Esophagus muscularis mucosa (tissue), 4 donors: ENCODE measurements around the gene SYNGR1. TPM values are rescaled to one million over a fixed set of nuclear protein-coding genes. Genes with fewer than 3 reads are reported as not detected.

ENCODE experiments used
- DNase-seq: peaks from one replicate; pipeline ENCODE4 v3.0.0-alpha.2; 2017; ENCODE audit errors: extremely low spot score
- H3K27ac ChIP-seq, 4 donors: fragments of 200-600 bp; sonication (generic); replicated peaks in 1 of 4; 1 replicate in 3 of 4; 2 replicates in 1 of 4; pipeline ENCODE4 v1.5.1; 2016 to 2019; ENCODE audit warnings: mild to moderate bottlenecking in 1 of 4
- H3K27me3 ChIP-seq, 4 donors: fragments of 200-600 bp; sonication (generic); one replicate each; pipeline versions ENCODE4 v1.5.1 to v1.6.0; 2016 to 2019
- H3K36me3 ChIP-seq, 4 donors: fragments of 200-600 bp; sonication (generic); one replicate each; pipeline ENCODE4 v1.5.1; 2016 to 2019
- H3K4me1 ChIP-seq, 4 donors: fragments of 200-600 bp; sonication (generic); one replicate each; pipeline ENCODE4 v1.5.1; 2016 to 2019
- H3K4me3 ChIP-seq, 4 donors: fragments of 200-600 bp; sonication (generic); 1 replicate in 2 of 4; 2 replicates in 2 of 4; pipeline ENCODE4 v1.5.1; 2016 to 2019; ENCODE audit warnings: mild to moderate bottlenecking in 4 of 4, moderate library complexity in 1 of 4
- H3K9me3 ChIP-seq, 4 donors: fragments of 200-600 bp; sonication (generic); 1 replicate in 3 of 4; 2 replicates in 1 of 4; pipeline ENCODE4 v1.5.1; 2016 to 2019
- EP300 ChIP-seq: sonication (generic); formaldehyde crosslinking; IDR thresholded peaks from one replicate; pipeline ENCODE4 v1.6.1; 2017; ENCODE audit warnings: antibody characterized with exemption
- POLR2A ChIP-seq: fragments of 450-650 bp; IDR thresholded peaks from one replicate; pipeline ENCODE4 v1.6.1; 2017; ENCODE audit warnings: antibody characterized with exemption, moderate library complexity, mild to moderate bottlenecking, low read depth
- POLR2AphosphoS5 ChIP-seq, 2 donors: sonication (generic); formaldehyde crosslinking; IDR thresholded peaks; one replicate each; pipeline ENCODE4 v1.6.1; 2017; ENCODE audit warnings: antibody characterized with exemption in 2 of 2
- WGBS: methylation state at CpG from one replicate; pipeline ENCODE4 v1.1.5; 2018; 5-methylcytosine and 5-hydroxymethylcytosine counted together
- intact Hi-C: fragments of 100-400 bp; cut with DNase I; formaldehyde crosslinking; loops from one replicate; pipeline ENCODE4 v1.15.1; 2023
- total RNA-seq, 4 donors: library from RNA; depleted of rRNA; stranded (reverse); fragments of >200 nt; gene quantifications; one replicate each; pipeline versions ENCODE4 v1.1.0 to v1.2.1, GENCODE V29; 2016
- TF ChIP-seq, protein P1 (sequence below), 3 experiments: fragments of 200-600 bp in 2 of 3; fragments of 450-650 bp in 1 of 3; sonication (generic) in 2 of 3; IDR thresholded peaks; one replicate each; pipeline ENCODE4 v1.5.1; 2017 to 2019; ENCODE audit warnings: antibody characterized with exemption in 3 of 3, mild to moderate bottlenecking in 2 of 3, moderate library complexity in 1 of 3

Gene SYNGR1
- total RNA-seq, 4 donors from 2014 or later = 14.4 to 29.4 (median 24.0) TPM

DNA sequence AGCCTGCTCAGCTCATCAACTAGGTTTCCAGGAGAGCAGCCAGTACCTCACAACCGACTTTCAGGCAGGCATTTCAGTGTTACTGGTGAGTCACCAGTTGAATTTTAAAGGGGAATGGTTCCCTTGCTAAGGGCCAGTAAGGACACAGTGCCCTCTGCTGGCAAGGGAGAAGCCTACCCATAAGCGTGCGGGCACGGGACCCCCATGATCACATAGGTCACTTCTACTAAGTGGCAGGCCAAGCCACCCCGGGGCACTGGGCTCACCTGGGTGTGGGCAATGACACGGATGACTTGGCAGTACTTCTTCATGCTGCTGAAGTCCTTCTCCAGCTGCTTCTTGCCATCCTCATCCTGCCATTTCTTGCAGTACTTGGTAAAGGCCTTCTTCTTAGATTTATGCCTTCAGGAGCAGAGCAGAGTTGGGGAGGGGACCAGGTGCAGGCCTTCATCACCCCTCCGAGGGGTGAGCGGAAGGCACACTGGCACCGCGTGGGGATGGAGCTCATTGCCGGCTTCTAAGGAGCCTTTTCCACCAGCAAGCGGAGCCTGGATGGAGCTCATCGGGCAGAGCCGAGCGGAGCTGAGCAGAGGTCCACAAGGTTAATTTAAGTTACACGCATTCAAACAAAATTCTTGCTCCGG lies 33.2 kb upstream of the SYNGR1 start:
- Histone ChIP-seq H3K27ac (peak overlapping the region; percentile 52 to 99 (median 98)), H3K27me3 (no peaks in the 10 kb centered on the region), H3K9me3 (no peaks in the 10 kb centered on the region), H3K4me1 (peaks cover 53 to 67% (median 56%) of the 10 kb centered on the region in 4 donors), H3K36me3 (peaks cover 60 to 69% (median 67%) of the 10 kb centered on the region in 4 donors), H3K4me3 (peak overlapping the region; percentile 13 to 75 (median 48))
- TF ChIP-seq POLR2AphosphoS5 (IDR thresholded peaks at IDR 0.05) (peak; percentile 59 to 73), EP300 (no peak), POLR2A (no peak)
- TF ChIP-seq, protein P1, sequence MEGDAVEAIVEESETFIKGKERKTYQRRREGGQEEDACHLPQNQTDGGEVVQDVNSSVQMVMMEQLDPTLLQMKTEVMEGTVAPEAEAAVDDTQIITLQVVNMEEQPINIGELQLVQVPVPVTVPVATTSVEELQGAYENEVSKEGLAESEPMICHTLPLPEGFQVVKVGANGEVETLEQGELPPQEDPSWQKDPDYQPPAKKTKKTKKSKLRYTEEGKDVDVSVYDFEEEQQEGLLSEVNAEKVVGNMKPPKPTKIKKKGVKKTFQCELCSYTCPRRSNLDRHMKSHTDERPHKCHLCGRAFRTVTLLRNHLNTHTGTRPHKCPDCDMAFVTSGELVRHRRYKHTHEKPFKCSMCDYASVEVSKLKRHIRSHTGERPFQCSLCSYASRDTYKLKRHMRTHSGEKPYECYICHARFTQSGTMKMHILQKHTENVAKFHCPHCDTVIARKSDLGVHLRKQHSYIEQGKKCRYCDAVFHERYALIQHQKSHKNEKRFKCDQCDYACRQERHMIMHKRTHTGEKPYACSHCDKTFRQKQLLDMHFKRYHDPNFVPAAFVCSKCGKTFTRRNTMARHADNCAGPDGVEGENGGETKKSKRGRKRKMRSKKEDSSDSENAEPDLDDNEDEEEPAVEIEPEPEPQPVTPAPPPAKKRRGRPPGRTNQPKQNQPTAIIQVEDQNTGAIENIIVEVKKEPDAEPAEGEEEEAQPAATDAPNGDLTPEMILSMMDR (IDR thresholded peaks at IDR 0.05) = peak; percentile 86 to 92 (median 88)
- WGBS = 55% methylated on average over 14 of the region's 17 CpGs
- intact Hi-C loops = loop anchor here (5.0 kb wide), 2 partner anchors 164 to 304 kb away; partner anchors contain the start of genes APOBEC3C and CBX7
- no peak for DNase-seq

DNA sequence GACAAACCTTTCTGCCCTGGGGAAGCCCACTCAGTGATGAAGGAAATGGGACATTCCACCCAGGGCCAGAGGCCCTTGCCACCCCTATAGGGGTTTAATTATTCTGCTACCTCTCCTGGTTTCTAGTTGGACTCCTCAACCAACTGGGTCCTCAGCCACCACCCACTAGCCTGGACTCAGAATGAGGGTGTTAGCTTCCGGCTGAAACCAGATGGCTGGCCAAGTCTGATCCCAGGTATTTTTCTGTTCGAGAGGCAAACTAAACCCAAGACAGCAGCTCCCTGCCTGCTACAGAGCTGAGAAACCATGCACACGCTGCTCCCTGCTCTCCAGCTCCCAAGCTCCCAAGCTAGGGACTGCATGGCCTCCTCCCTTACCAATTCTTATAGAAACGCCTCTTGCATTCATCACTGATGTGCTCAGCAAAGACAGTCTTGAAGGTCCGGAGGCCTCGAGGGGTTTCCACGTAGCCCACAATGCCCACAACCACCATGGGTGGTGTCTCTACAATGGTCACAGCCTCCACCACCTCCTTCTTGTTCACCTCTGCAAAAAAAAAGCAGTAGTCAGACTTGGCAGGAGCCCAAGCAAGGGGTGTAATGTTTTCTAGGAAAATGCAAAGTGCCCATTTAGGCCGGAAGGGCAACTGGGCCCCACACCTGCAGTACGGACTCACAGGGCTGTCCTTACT lies 32.6 kb upstream of the SYNGR1 start:
- no peak for TF ChIP-seq POLR2A
- no peak for TF ChIP-seq POLR2AphosphoS5 (IDR thresholded peaks at IDR 0.05)
- TF ChIP-seq EP300 = no peak
- TF ChIP-seq, protein P1 (IDR thresholded peaks at IDR 0.05) = no peak
- intact Hi-C loops = loop anchor here (5.0 kb wide), 2 partner anchors 165 to 305 kb away; partner anchors contain the start of genes APOBEC3C and CBX7
- Histone ChIP-seq H3K4me3 (peak overlapping the region; percentile 13 to 81 (median 70)), H3K9me3 (no peaks in the 10 kb centered on the region), H3K27me3 (no peaks in the 10 kb centered on the region), H3K27ac (peak overlapping the region; percentile 96 to 99 (median 98)), H3K36me3 (peaks cover 56 to 63% (median 61%) of the 10 kb centered on the region in 4 donors), H3K4me1 (peaks cover 53 to 67% (median 56%) of the 10 kb centered on the region in 4 donors)
- no peak for DNase-seq
- WGBS = 49% methylated on average over 9 of the region's 9 CpGs

DNA sequence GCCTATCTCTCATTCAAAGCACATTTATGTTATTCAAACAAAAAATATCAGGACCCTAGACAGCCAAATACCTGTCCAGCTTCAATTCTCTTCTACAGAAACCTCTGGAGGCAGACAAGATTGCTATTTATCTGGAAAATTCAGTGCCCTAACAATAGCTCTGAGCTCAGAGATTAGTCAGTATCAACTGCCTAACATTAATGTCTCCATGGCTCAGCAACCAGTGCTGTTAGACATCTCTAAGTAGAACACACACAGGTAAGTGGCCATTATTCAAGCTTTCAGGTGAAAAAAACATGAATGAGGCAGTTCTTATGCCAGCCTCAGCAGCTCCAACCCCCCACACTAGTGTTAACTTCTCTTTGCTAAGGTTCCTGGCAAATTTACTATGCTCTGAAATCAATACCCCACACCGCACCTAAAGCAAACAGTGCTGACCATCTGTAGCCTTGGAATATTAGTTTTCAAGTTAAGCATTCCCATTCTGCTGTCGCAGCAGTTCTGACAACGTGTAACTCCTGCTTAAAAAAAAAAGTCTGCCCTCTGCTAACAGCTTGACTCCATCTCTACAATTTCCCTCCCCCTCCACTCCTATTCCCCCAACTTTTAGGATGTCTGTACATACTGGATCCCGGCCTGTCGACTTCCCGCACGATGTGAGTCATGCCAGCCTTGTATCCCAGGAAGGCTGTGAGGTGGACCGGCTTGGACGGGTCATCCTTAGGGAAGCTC lies 31.9 kb upstream of the SYNGR1 start:
- Histone ChIP-seq H3K36me3 (peaks cover 48 to 55% (median 53%) of the 10 kb centered on the region in 4 donors), H3K27ac (peak overlapping the region; percentile 96 to 99 (median 98)), H3K9me3 (no peaks in the 10 kb centered on the region), H3K4me1 (peaks cover 53 to 67% (median 56%) of the 10 kb centered on the region in 4 donors), H3K27me3 (no peaks in the 10 kb centered on the region), H3K4me3 (peak overlapping the region; percentile 66 to 81 (median 78))
- no peak for TF ChIP-seq POLR2A
- TF ChIP-seq, protein P1 (IDR thresholded peaks at IDR 0.05) = no peak
- peak in 1 of 2 donors; percentile 33 for TF ChIP-seq POLR2AphosphoS5 (IDR thresholded peaks at IDR 0.05)
- TF ChIP-seq EP300 = no peak
- intact Hi-C loops = loop anchor here (5.0 kb wide), 2 partner anchors 166 to 306 kb away; partner anchors contain the start of genes APOBEC3C and CBX7
- 17% methylated on average over 9 of the region's 9 CpGs for WGBS
- DNase-seq = no peak

DNA sequence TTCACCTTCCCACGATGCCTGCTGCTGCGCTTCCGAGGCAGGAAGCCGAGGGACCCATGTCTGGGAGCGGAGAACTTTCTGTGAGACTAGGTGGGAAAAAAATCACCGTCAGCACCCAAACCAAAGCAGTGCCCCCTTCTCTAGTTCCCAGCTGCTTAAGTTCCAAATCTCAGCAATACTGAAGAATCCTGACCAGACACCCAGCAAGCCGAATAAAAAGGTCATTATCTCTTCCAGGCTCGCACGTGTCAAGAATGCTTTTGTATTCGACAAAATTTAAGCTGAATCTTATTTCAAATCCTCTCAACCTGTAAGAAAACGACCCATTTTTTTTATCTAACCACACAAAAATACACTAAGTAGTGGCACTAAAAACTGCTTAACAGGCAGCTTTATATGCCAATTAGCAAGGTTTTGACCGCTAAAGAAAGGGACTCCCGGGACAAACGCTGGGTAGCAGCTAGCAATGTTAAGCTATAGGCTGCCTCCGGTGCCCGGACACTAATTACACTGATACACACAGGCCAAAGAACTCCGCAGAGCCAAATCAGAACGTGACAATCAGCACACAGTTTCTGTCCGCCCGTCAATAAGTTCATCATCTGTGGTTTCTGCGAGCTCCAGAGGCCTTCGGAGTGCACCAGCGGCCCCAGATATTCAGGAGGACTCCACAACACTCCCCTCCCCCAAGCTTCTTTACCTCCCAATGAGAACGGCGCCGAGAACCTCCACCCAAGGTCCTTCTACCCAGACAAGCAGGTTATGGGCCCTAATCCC lies 31.1 kb upstream of the SYNGR1 start:
- peak overlapping the region; percentile 96 to 99 (median 98) for H3K27ac ChIP-seq
- H3K4me1 ChIP-seq = peaks cover 53 to 61% (median 53%) of the 10 kb centered on the region in 4 donors
- H3K27me3 ChIP-seq = no peaks in the 10 kb centered on the region
- intact Hi-C loops = loop anchor here (5.0 kb wide), 2 partner anchors 166 to 306 kb away; partner anchors contain the start of genes APOBEC3C and CBX7
- no peak for DNase-seq
- peak overlapping the region; percentile 66 to 81 (median 78) for H3K4me3 ChIP-seq
- 4% methylated on average over 26 of the region's 26 CpGs for WGBS
- H3K36me3 ChIP-seq = peaks cover 41 to 48% (median 46%) of the 10 kb centered on the region in 4 donors
- no peaks in the 10 kb centered on the region for H3K9me3 ChIP-seq
- TF ChIP-seq EP300 (no peak), POLR2AphosphoS5 (IDR thresholded peaks at IDR 0.05) (no peak), POLR2A (no peak)
- TF ChIP-seq, protein P1 (IDR thresholded peaks at IDR 0.05) = no peak
